ENCODE data around the gene LORICRIN.

GRCh38 chr1:153288634-153289275 lies 29.3 kb downstream of the LORICRIN start:
- TF ChIP-seq, protein P1, sequence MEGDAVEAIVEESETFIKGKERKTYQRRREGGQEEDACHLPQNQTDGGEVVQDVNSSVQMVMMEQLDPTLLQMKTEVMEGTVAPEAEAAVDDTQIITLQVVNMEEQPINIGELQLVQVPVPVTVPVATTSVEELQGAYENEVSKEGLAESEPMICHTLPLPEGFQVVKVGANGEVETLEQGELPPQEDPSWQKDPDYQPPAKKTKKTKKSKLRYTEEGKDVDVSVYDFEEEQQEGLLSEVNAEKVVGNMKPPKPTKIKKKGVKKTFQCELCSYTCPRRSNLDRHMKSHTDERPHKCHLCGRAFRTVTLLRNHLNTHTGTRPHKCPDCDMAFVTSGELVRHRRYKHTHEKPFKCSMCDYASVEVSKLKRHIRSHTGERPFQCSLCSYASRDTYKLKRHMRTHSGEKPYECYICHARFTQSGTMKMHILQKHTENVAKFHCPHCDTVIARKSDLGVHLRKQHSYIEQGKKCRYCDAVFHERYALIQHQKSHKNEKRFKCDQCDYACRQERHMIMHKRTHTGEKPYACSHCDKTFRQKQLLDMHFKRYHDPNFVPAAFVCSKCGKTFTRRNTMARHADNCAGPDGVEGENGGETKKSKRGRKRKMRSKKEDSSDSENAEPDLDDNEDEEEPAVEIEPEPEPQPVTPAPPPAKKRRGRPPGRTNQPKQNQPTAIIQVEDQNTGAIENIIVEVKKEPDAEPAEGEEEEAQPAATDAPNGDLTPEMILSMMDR (IDR thresholded peaks at IDR 0.05; ENCODE audit: low read depth, low read length): peak; percentile 88
- TF ChIP-seq EZH2phosphoT487 (IDR thresholded peaks at IDR 0.05; ENCODE audit: low read depth): no peak
